Omental fat pad (tissue), 4 donors: ENCODE data around the gene MRTFA. TPM values are rescaled to one million over a fixed set of nuclear protein-coding genes. Genes with fewer than 3 reads are reported as not detected.

Source experiments
- ATAC-seq: fragments of 150-250 bp; one replicate; pipeline ENCODE4 v1.9.1; 2016; ENCODE audit warnings: mild to moderate bottlenecking, moderate library complexity; ENCODE audit not compliant: low FRiP score
- DNase-seq: peaks from one replicate; pipeline ENCODE4 v3.0.0-alpha.2; 2019; ENCODE audit warnings: low spot score
- CTCF ChIP-seq, 3 donors: fragments of 450-650 bp; IDR thresholded peaks; one replicate each; pipeline ENCODE4 v1.5.1; 2016 to 2017; ENCODE audit warnings: antibody characterized with exemption in 3 of 3, mild to moderate bottlenecking in 3 of 3, moderate library complexity in 2 of 3
- total RNA-seq, 4 donors: library from RNA; depleted of rRNA; stranded (reverse); fragments of >200 nt; gene quantifications; one replicate each; pipeline ENCODE4 v1.1.0, GENCODE V29; 2016

Gene MRTFA
- total RNA-seq, 4 donors from 2014 or later = 36.0 to 76.3 (median 54.7) TPM

- ATAC-seq (no peak), DNase-seq (no peak)
- TF ChIP-seq CTCF (IDR thresholded peaks at IDR 0.05) = no peak
Observed at GRCh38 chr22:40594924-40595323, 41.6 kb downstream of the MRTFA start.

- no peak for TF ChIP-seq CTCF (IDR thresholded peaks at IDR 0.05)
- ATAC-seq (no peak), DNase-seq (no peak)
Observed at GRCh38 chr22:40594346-40594745, 42.2 kb downstream of the MRTFA start.

GRCh38 chr22:40593460-40594273 is 42.9 kb downstream of the MRTFA start:
- DNase-seq (no peak), ATAC-seq (no peak)
- TF ChIP-seq CTCF (IDR thresholded peaks at IDR 0.05) = no peak

- ATAC-seq (no peak), DNase-seq (no peak)
- no peak for TF ChIP-seq CTCF (IDR thresholded peaks at IDR 0.05)
Observed at GRCh38 chr22:40592352-40593113, 44.0 kb downstream of the MRTFA start.

GRCh38 chr22:40588726-40589125 is 47.8 kb downstream of the MRTFA start:
- DNase-seq (no peak), ATAC-seq (no peak)
- no peak for TF ChIP-seq CTCF (IDR thresholded peaks at IDR 0.05)

GRCh38 chr22:40586781-40587180 is 49.7 kb downstream of the MRTFA start:
- DNase-seq (no peak), ATAC-seq (no peak)
- TF ChIP-seq CTCF (IDR thresholded peaks at IDR 0.05) = no peak
